NCI-H446 treated with DMSO at 0.1 percent for 48 hours (cell line): Measurements from ENCODE around the gene OR8B3.
A peak's percentile ranks its signal among the peaks of the same experiment; 100 is the strongest.
"Not testable (repeated sequence)": the region's sequence is repeated elsewhere in the genome, so short reads cannot be mapped to it uniquely, and the experiment has no call there.

Source experiments
- DNase-seq: peaks from one replicate; lab custom pipeline; 2025; lab: John Stamatoyannopoulos, UW

The OR8B3 gene

DNA sequence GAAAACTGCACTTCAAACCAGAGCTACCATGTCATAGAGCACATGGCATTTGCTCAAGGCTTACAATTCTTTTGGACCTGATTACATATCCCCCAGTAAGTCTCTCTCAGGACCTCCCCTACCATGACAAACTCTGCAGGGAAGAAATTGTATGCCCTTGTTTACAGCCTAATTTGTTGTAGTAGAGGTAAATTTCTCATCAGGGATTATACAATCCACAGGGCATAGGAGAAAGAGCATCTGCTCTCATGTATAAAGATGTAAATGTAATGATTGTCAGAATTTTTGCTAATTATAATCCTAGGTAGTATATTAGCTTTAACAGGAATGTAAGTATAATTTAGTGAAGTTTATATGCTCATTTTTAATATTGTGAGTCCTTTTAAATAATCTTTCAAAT, at the start of gene OR8B3:
Gene OR8B3 (minus strand): TSS at position 101 of the 400 bp plus-strand sequence. CDS start 1,673 bp downstream, outside the sequence.
- no peak for DNase-seq

DNA sequence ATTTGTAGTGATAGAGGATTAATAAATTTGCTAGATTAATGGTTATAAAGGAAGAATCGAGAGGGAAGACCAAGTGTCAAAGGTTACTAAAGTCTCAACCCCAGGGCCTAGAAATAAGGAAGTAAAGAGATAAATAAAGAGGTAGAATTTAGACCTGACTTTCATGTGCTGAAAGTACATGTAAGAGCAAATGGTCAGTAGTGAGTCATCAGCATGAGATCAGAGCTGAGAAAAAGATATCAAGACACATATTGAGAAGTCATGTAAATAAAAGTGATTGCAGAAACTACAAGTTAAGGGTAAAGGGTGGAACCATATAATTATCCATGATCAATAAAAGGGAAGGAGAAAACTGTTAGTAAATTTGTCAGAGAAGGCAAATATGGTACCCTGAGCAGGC, 48.1 kb upstream of the OR8B3 start:
- DNase-seq = no peak

DNA sequence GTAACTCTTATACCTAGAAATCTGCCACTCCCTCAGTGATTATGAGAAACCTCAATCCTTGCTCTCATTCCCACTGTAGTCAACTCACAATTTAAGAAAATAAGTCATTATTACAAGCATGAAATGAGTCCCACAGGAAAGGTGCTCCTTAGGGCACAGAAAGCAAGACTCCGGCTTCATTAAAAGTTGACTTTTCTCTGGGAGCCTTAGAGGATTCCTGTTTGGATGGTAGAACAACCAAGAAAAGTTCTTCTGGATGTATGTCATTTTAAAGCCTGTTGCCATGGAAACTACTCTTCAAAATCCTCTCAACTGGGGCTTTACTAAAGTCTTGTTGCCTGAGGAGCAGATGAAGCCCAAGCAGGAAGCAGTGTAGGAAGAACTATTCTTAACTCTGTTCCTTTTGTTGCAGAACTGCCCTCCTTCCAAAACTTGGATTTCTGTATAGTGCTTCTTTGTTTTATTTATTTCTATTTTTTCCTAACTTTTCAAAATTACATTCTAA, 46.9 kb upstream of the OR8B3 start, which contains the start of gene OR8B8:
Gene OR8B8 (minus strand): TSS at position 51 of the 505 bp plus-strand sequence. CDS start 4,611 bp downstream, outside the sequence.
- DNase-seq = no peak

- no peak for DNase-seq
These were observed 44.0 kb upstream of the OR8B3 start for GRCh38 chr11:124442847-124443246.

DNA sequence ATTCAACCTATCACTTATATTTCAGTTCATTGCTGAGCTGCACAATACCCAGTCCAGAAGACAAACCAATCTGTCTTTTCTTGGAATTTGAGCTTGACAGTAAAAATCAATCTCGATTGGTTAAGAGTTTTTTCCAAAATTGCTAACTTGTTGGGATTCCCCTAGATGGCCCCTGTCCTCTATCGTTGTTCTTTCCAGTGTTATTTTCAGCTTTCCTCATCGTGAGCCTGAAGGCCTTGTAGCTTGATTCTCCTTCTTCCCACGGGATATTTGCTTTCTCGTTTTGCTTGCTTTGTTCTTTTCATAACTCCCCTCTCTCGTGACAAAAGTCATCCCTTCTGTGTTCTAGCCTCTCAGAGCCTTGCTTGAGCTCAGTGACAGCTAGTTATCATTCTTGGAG, 43.6 kb upstream of the OR8B3 start:
- no peak for DNase-seq

DNA sequence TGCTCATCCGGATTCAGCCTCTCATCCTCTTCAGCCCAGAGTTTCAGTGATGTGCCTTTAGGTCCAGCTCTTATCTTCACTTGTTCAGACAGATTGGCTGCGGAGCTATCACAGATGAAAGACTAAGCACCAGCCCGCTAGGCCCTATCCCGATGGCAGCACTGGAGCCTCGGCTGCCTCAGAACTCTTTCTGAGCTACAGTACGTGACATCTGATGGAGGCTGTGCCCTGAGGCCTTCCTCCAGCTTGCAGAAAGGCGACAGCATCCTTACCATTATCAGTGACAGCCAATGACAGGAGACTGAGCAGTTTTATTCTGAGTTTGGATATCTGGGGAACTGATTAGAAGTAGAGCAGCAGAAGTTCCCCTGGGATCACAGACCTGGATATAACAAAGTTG, 42.7 kb upstream of the OR8B3 start:
- DNase-seq = no peak

- no peak for DNase-seq
These were observed 42.3 kb upstream of the OR8B3 start for GRCh38 chr11:124441081-124441480.

GRCh38 chr11:124440608-124441007, 41.8 kb upstream of the OR8B3 start:
- no peak for DNase-seq

- no peak for DNase-seq
These were observed 35.9 kb upstream of the OR8B3 start for GRCh38 chr11:124434699-124435098.

DNA sequence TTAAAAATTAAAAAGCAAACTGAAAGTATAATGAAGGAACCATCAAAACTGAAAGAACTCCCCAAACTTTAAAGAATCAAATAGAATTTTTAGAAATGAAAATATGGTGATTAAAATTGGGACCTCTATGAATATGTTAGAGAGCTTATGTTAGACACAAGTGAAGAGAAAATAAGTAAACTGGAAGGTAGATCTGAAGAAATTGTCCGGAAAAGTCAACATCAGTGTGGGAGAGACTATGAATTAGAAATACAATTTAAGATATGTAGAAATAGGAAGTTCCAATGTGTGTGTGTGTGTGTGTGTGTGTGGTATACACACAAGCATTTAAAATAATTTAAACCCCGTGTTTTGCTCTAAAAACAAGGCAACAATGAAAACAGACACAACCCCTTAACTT, 30.8 kb upstream of the OR8B3 start:
- DNase-seq = no peak

- DNase-seq = no peak
These were observed 25.6 kb upstream of the OR8B3 start, which contains the start of gene OR8B4 for GRCh38 chr11:124424384-124424921. OR8B4 (minus strand) TSS chr11:124424871; CDS start chr11:124424871, 0 bp downstream.

DNA sequence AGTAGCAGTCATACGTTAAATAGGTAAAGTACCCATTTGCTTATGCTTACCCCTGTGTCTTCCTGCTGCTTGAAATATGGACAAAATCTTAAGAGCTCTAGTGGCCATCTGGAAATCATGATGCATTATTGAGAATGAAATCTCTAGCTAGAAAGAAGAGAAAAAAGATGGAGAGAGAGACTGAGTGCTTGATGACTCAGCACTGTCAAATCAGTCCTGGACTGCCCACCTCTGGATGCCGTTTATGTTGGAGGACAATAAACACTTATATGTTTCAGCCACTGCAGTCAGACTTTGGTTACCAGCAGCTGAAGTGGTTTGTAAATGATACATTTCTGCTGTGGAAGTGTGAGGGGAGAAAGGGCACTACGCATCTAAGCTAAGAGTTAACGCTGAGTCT, 22.2 kb upstream of the OR8B3 start:
- no peak for DNase-seq

- DNase-seq = peak; percentile 37
These were observed 16.6 kb upstream of the OR8B3 start for GRCh38 chr11:124415356-124415923.

DNA sequence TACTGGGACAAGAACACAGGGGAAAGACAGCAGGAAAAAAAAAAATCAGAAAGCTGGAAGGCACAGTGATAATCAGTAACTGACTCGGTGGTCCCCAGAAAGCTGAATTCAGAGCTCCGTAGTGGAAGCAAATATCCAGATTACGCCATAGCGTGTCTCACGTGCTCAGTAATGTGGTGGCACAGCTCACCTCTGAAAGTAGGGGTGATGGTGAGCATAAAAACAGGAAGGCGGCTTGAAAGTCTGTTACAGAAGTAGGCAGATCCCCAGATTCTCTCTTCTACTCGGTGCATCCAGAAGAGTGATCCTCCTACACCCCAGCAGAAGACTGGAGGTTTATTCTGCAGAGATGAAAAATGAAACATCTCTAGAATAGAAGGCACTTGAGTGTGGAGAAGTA, 11.1 kb upstream of the OR8B3 start:
- DNase-seq = no peak

DNA sequence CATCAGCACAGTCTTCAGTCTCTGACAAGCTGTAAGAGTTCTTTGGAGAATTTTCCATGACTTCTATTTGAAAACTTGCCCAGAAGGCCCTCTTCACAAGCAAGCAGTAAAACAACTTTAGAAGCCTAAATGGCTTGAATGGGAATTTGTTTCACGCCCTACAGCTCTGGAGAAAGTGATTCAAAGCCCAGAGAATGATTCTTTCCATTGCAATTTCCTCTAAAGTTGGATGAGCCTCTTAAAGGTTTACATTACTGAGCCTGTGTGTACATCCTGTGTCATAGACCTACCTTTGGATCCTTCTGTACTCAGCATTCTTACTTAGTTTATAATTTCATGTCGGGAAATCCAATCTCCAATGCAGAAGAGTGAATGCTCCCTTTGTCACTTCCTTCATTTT, 6.8 kb upstream of the OR8B3 start:
- DNase-seq = no peak

DNA sequence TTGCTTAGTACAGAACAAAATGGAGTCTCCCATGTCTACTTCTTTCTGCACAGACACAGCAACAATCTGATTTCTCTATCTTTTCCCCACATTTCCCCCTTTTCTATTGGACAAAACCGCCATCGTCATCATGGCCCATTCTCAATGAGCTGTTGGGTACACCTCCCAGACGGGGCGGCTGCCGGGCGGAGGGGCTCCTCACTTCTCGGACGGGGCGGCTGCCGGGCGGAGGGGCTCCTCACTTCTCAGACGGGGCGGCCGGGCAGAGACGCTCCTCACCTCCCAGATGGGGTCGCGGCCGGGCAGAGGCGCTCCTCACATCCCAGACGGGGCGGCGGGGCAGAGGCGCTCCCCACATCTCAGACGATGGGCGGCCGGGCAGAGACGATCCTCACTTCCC, 4.4 kb upstream of the OR8B3 start:
- DNase-seq = not testable (repeated sequence)

DNA sequence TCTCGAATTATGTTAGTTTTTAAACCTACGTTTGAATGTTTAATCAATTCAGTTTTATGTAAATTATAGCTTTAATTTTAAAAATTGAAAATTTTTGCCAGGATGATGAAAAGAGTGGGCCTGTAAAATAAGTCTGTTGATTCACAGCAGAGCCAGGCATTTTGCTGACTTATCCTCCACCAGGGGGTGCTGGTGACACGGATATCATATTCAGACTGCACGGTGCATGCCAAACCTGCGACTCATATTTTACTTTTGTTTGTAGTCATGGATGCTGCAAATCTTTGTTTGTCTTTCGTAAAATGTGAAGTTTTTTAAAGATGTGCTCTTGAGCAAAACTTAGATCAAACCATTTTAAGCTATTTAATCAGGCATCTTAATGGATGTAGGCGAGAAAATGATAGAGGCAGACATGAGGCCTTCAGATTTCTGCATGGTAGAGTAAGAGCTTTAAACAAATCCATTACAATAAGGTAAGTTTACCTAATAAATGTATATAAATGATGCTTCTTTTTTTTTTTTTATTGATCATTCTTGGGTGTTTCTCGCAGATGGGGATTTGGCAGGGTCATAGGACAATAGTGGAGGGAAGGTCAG, 3.6 kb upstream of the OR8B3 start:
- peak; percentile 28 for DNase-seq

- DNase-seq = not testable (repeated sequence)
These were observed 2.0 kb downstream of the OR8B3 start for GRCh38 chr11:124396847-124397246.

DNA sequence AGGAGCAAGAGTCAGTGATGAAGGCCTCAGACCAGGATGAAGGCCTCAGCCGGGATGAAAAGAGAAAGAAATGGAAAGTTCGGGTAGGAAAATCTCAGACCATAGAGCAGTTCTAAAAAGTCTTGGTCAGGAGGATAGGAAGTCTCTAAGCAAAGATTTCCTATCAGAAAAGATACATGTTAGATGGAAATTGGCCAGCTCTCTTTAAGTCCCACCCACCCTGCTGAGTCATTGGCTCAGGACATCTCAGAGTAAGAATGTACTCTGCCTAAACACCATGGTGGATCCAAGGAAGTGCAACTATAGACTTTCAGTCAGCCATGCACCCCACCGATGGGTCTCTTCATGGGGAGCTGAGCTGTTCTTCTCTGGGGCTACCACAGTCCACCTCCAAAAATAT, 4.4 kb downstream of the OR8B3 start:
- DNase-seq = no peak

GRCh38 chr11:124384399-124384798, 14.4 kb downstream of the OR8B3 start, which contains the start of gene OR8B2:
OR8B2 (minus strand) TSS chr11:124384499; CDS start chr11:124383343, 1,156 bp downstream.
- DNase-seq = no peak

GRCh38 chr11:124382857-124383256, 16.0 kb downstream of the OR8B3 start:
- DNase-seq = not testable (repeated sequence)

DNA sequence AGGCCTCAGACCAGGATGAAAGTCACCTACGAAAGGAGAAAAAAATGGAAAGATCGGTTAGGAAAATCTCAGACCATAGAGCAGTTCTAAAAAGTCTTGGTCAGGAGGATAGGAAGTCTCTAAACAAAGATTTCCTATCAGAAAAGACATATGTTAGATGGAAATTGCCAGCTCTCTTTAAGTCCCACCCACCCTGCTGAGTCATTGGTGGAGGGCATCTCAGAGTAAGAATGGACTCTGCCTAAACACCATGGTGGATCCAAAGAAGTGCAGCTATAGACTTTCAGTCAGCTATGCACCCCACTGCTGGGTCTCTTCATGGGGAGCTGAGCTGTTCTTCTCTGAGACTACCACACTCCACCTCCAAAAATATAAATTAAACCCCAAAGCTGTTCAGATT, 18.2 kb downstream of the OR8B3 start:
- no peak for DNase-seq

GRCh38 chr11:124376280-124376679, 22.5 kb downstream of the OR8B3 start:
- no peak for DNase-seq
